H1 (cell line): ENCODE data around the gene ODC1. TPM values are rescaled to one million over a fixed set of nuclear protein-coding genes. Genes with fewer than 3 reads are reported as not detected.

ENCODE experiments used
- CTCF ChIA-PET: fragments of 300-600 bp; sonication (Branson Sonifier 250); formaldehyde crosslinking; loops from one replicate; lab custom pipeline; 2021; ENCODE audit not compliant: partially characterized antibody; lab: Charles Lee
- POLR2A ChIA-PET: fragments of 300-600 bp; sonication (Branson Sonifier 250); formaldehyde crosslinking; loops from one replicate; lab custom pipeline; 2021; ENCODE audit warnings: inconsistent platforms; ENCODE audit not compliant: partially characterized antibody; lab: Charles Lee
- DNase-seq, 2 experiments: peaks; one replicate each; pipeline versions ENCODE4 v3.0.0 to v3.0.0-alpha.2; 2010 to 2022; ENCODE audit warnings: low spot score in 2 of 2, low read depth in 1 of 2, mixed read lengths in 1 of 2
- FAIRE-seq: peaks from 2 replicates; lab custom pipeline; 2011; peaks lifted over from hg19 to GRCh38; lab: Jason Lieb, UNC
- H2AFZ ChIP-seq: 2 replicates; pipeline ENCODE4 v1.8.1; 2012; ENCODE audit warnings: low read length, inconsistent platforms
- H2AK5ac ChIP-seq: 2 replicates; pipeline ENCODE4 v1.6.1; 2013; ENCODE audit warnings: low read depth, low read length
- H2BK120ac ChIP-seq: replicated peaks from 2 replicates; pipeline ENCODE3; 2013; ENCODE audit warnings: low read depth, low read length, inconsistent platforms
- H2BK12ac ChIP-seq: 2 replicates; pipeline ENCODE4 v1.6.1; 2013; ENCODE audit warnings: low read depth, low read length
- H2BK15ac ChIP-seq: 2 replicates; pipeline ENCODE4 v1.6.1; 2013; ENCODE audit warnings: low read length
- H2BK20ac ChIP-seq: 2 replicates; pipeline ENCODE4 v1.6.1; 2013; ENCODE audit warnings: low read length
- H2BK5ac ChIP-seq: 2 replicates; pipeline ENCODE4 v1.6.1; 2013; ENCODE audit warnings: low read depth, low read length
- H3K14ac ChIP-seq: 2 replicates; pipeline ENCODE4 v1.6.1; 2013; ENCODE audit warnings: inconsistent platforms; ENCODE audit not compliant: insufficient read length
- H3K18ac ChIP-seq: 2 replicates; pipeline ENCODE4 v1.6.1; 2013; ENCODE audit warnings: low read length; ENCODE audit errors: extremely low read depth
- H3K23ac ChIP-seq: 2 replicates; pipeline ENCODE4 v1.6.1; 2013; ENCODE audit warnings: inconsistent platforms; ENCODE audit not compliant: insufficient read length
- H3K23me2 ChIP-seq: 2 replicates; pipeline ENCODE4 v1.6.1; 2013; ENCODE audit warnings: low read depth, low read length
- H3K27ac ChIP-seq: 2 replicates; pipeline ENCODE4 v1.6.1; 2011; ENCODE audit warnings: low read depth, low read length, inconsistent platforms
- H3K27me3 ChIP-seq, 4 experiments: replicated peaks in 1 of 4; 1 replicate in 1 of 4; 2 replicates in 3 of 4; pipeline versions ENCODE4 v1.6.1 to v1.8.1; 2011 to 2013; ENCODE audit warnings: low read length in 3 of 4, mild to moderate bottlenecking in 3 of 4, inconsistent platforms in 2 of 4, mixed read lengths in 2 of 4, moderate library complexity in 1 of 4; ENCODE audit not compliant: control insufficient read depth in 3 of 4, insufficient read depth in 3 of 4; ENCODE audit errors: extremely low read depth in 1 of 4
- H3K36me3 ChIP-seq, 4 experiments: 2 replicates each; pipeline versions ENCODE4 v1.6.1 to v1.8.1; 2011 to 2013; ENCODE audit warnings: mild to moderate bottlenecking in 4 of 4, low read length in 3 of 4, moderate library complexity in 2 of 4, control low read depth in 1 of 4, inconsistent platforms in 1 of 4; ENCODE audit not compliant: insufficient read depth in 4 of 4, control insufficient read depth in 2 of 4
- H3K4ac ChIP-seq: replicated peaks from 2 replicates; pipeline ENCODE3; 2013; ENCODE audit warnings: low read length, low read depth, mixed read lengths, inconsistent platforms; ENCODE audit not compliant: insufficient read length
- H3K4me1 ChIP-seq, 4 experiments: replicated peaks in 1 of 4; 1 replicate in 1 of 4; 2 replicates in 3 of 4; pipeline versions ENCODE4 v1.6.1 to v1.8.1; 2011 to 2013; ENCODE audit warnings: low read length in 3 of 4, inconsistent platforms in 2 of 4, mixed read lengths in 1 of 4; ENCODE audit not compliant: insufficient read depth in 4 of 4, control insufficient read depth in 3 of 4
- H3K4me2 ChIP-seq, 2 experiments: 2 replicates each; pipeline versions ENCODE4 v1.6.1 to v1.8.1; 2011 to 2013; ENCODE audit warnings: low read depth in 2 of 2, low read length in 2 of 2, control low read depth in 1 of 2, inconsistent platforms in 1 of 2, mild to moderate bottlenecking in 1 of 2; ENCODE audit not compliant: insufficient read depth in 1 of 2
- H3K4me3 ChIP-seq, 4 experiments: fragments of 200-600, 300-600 bp in 1 of 4; sonication (generic), shearing (Covaris generic), sonication (Bioruptor Twin) in 1 of 4; 2 replicates each; pipeline versions ENCODE4 v1.5.1 to v1.8.1; 2011 to 2016; ENCODE audit warnings: low read length in 4 of 4, low read depth in 3 of 4, control low read depth in 2 of 4, inconsistent platforms in 2 of 4, mild to moderate bottlenecking in 2 of 4, mixed read lengths in 1 of 4, moderate library complexity in 1 of 4; ENCODE audit not compliant: insufficient read depth in 2 of 4; ENCODE audit errors: extremely low read depth in 1 of 4
- H3K56ac ChIP-seq: replicated peaks from 2 replicates; pipeline ENCODE3; 2013; ENCODE audit warnings: low read depth, mild to moderate bottlenecking, mixed read lengths, low read length, inconsistent platforms; ENCODE audit not compliant: insufficient read length
- H3K79me1 ChIP-seq: 2 replicates; pipeline ENCODE4 v1.6.1; 2013; ENCODE audit warnings: low read depth, low read length, control low read depth
- H3K79me2 ChIP-seq, 2 experiments: 2 replicates each; pipeline versions ENCODE4 v1.6.1 to v1.8.1; 2012 to 2013; ENCODE audit warnings: low read length in 2 of 2, mild to moderate bottlenecking in 2 of 2, inconsistent platforms in 1 of 2; ENCODE audit not compliant: insufficient read depth in 2 of 2, control insufficient read depth in 1 of 2
- H3K9ac ChIP-seq, 4 experiments: replicated peaks in 1 of 4; 1 replicate in 1 of 4; 2 replicates in 3 of 4; pipeline versions ENCODE4 v1.6.1 to v1.8.1; 2011 to 2013; ENCODE audit warnings: low read depth in 3 of 4, low read length in 3 of 4, control low read depth in 2 of 4, mild to moderate bottlenecking in 2 of 4, moderate library complexity in 2 of 4, inconsistent platforms in 1 of 4; ENCODE audit errors: extremely low read depth in 1 of 4
- H3K9me3 ChIP-seq, 2 experiments: 2 replicates each; pipeline versions ENCODE4 v1.6.1 to v1.8.1; 2012 to 2013; ENCODE audit warnings: mild to moderate bottlenecking in 2 of 2, moderate library complexity in 2 of 2, control low read depth in 1 of 2, inconsistent platforms in 1 of 2, low read depth in 1 of 2, low read length in 1 of 2, mixed read lengths in 1 of 2; ENCODE audit not compliant: insufficient read depth in 2 of 2
- H4K20me1 ChIP-seq, 2 experiments: replicated peaks in 1 of 2; 2 replicates each; pipeline versions ENCODE3 to v1.8.1; 2011 to 2013; ENCODE audit warnings: inconsistent platforms in 2 of 2, low read length in 2 of 2, mild to moderate bottlenecking in 1 of 2; ENCODE audit not compliant: insufficient read depth in 2 of 2, control insufficient read depth in 1 of 2
- H4K5ac ChIP-seq: 2 replicates; pipeline ENCODE4 v1.6.1; 2013; ENCODE audit warnings: low read length, low read depth, mixed read lengths, inconsistent platforms; ENCODE audit not compliant: insufficient read length
- H4K8ac ChIP-seq: 2 replicates; pipeline ENCODE4 v1.8.0; 2013; ENCODE audit warnings: mild to moderate bottlenecking, moderate library complexity, low read length, inconsistent platforms; ENCODE audit not compliant: insufficient read depth; ENCODE audit errors: extremely low read depth
- H4K91ac ChIP-seq: replicated peaks from 2 replicates; pipeline ENCODE3; 2013; ENCODE audit warnings: low read length, mixed read lengths, inconsistent platforms; ENCODE audit not compliant: insufficient read length
- CTCF ChIP-seq, 3 experiments: IDR thresholded peaks; 1 replicate in 2 of 3; 2 replicates in 1 of 3; pipeline versions ENCODE4 v1.5.1 to v1.6.1; 2011; ENCODE audit warnings: low read length in 3 of 3, mild to moderate bottlenecking in 3 of 3, inconsistent platforms in 2 of 3, low read depth in 1 of 3, moderate library complexity in 1 of 3; ENCODE audit not compliant: insufficient read depth in 1 of 3; ENCODE audit errors: control extremely low read depth in 1 of 3
- RAD21 ChIP-seq, 2 experiments: IDR thresholded peaks in 1 of 2; conservative IDR thresholded peaks in 1 of 2; 2 replicates each; pipeline ENCODE4 v1.6.1; 2011; ENCODE audit warnings: low read depth in 2 of 2, low read length in 2 of 2, improper control_type of control experiment in 1 of 2, inconsistent platforms in 1 of 2, mild to moderate bottlenecking in 1 of 2, moderate library complexity in 1 of 2
- RFX5 ChIP-seq: IDR thresholded peaks from 2 replicates; pipeline ENCODE4 v1.6.1; 2011; ENCODE audit warnings: low read depth, low read length, improper control_type of control experiment, borderline replicate concordance
- TAF1 ChIP-seq: IDR thresholded peaks from 2 replicates; pipeline ENCODE4 v1.6.1; 2011; ENCODE audit warnings: mild to moderate bottlenecking, low read depth, low read length
- WGBS, 2 experiments: shearing (Covaris generic) in 1 of 2; methylation state at CpG; one replicate each; pipeline versions ENCODE4 v1.1.6 to v1.1.7; 2013 to 2015; ENCODE audit warnings: low lambda C conversion rate in 2 of 2, mixed read lengths in 2 of 2, inconsistent platforms in 1 of 2, low coverage in 1 of 2, missing lambda C conversion rate in 1 of 2; ENCODE audit not compliant: insufficient replicate concordance in 2 of 2, insufficient coverage in 1 of 2, insufficient read length in 1 of 2; ENCODE audit errors: extremely low coverage in 1 of 2, missing lambda C conversion rate in 1 of 2; 5-methylcytosine and 5-hydroxymethylcytosine counted together
- polyA plus RNA-seq, 7 experiments: library from polyadenylated mRNA; depleted of rRNA in 3 of 7; stranded (reverse) in 5 of 7; unstranded in 2 of 7; fragments of >200 nt in 5 of 7; fragments of 200-250 nt in 2 of 7; gene quantifications; 1 replicate in 5 of 7; 2 replicates in 1 of 7; 4 replicates in 1 of 7; pipeline versions ENCODE4 v1.2.1 to v1.2.3, GENCODE V29; 2011 to 2013; ENCODE audit warnings: missing spikeins in 2 of 7, mixed read lengths in 2 of 7
- total RNA-seq: library from RNA; stranded (reverse); fragmentation: NEBNext Ultra II Directional; extraction: Animal tissue kit (Norgen Biotek cat#: 25700); gene quantifications from 2 replicates; pipeline ENCODE4 v1.2.1, GENCODE V29; 2021

ODC1 gene
- total and polyA plus RNA-seq, 2 of the 8 experiments (the other 6 are each of a cell fraction or from before 2014, with no cell fraction given) = 57.2 to 76.7 TPM

GRCh38 chr2:10467401-10467800, 19.3 kb upstream of the ODC1 start:
- no peak overlapping the region for H3K9ac ChIP-seq

More at GRCh38 chr2:10467401-10467800, 19.3 kb upstream of the ODC1 start:
- H2BK5ac ChIP-seq = no peak overlapping the region
- no peaks in the 10 kb centered on the region for H3K79me2 ChIP-seq
- no peak overlapping the region for H3K56ac ChIP-seq
- TF ChIP-seq CTCF (IDR thresholded peaks at IDR 0.05; ENCODE audit: control extremely low read depth in 1 of 3, insufficient read depth in 1 of 3, low read depth in 1 of 3, low read length in 3 of 3) = peak in 2 of 3 experiments; percentile 6 to 27; a peak in 1 of 4 replicates
- no peak for TF ChIP-seq TAF1
- no peak for TF ChIP-seq RFX5
- TF ChIP-seq RAD21 (IDR thresholded peaks at IDR 0.05 in 1 of 2, conservative IDR thresholded peaks at IDR 0.05 in 1 of 2; ENCODE audit: low read depth in 2 of 2, low read length in 2 of 2) = peak in 1 of 2 experiments; percentile 48; a peak in 3 of 4 replicates
- CTCF ChIA-PET = interaction anchor here (0.6 to 1.4 kb wide), 6 partner anchors 14 to 517 kb away, joined by 3 to 5 read pairs (median 4); no protein-coding TSS in a partner anchor
- no peaks in the 10 kb centered on the region for H3K79me1 ChIP-seq
- no peak overlapping the region for H2BK120ac ChIP-seq
- H2AK5ac ChIP-seq = no peak overlapping the region
- no peak overlapping the region for H3K4me3 ChIP-seq
- no peak for DNase-seq
- H3K27ac ChIP-seq = no peak overlapping the region
- H3K27me3 ChIP-seq = 0 out of 7 replicates have a peak, but pooled peaks cover 0 to 2% (median 0%) of the 10 kb centered on the region in 4 experiments
- H4K5ac ChIP-seq = no peak overlapping the region
- no peak for FAIRE-seq
- no peak overlapping the region for H4K8ac ChIP-seq
- no peaks in the 10 kb centered on the region for H3K36me3 ChIP-seq
- no peak overlapping the region for H2AFZ ChIP-seq
- H3K14ac ChIP-seq = no peak overlapping the region
- H3K4me2 ChIP-seq = no peak overlapping the region
- H3K9me3 ChIP-seq = no peaks in the 10 kb centered on the region
- H4K20me1 ChIP-seq = no peaks in the 10 kb centered on the region
- WGBS, 2 experiments = 81% methylated on average over 10 of the region's 15 CpGs; no CpG with 5 or more reads in 1 of the 2 experiments
- H3K23me2 ChIP-seq = no peaks in the 10 kb centered on the region
- H2BK20ac ChIP-seq = no peak overlapping the region
- no peaks in the 10 kb centered on the region for H3K4me1 ChIP-seq
- H3K4ac ChIP-seq = no peak overlapping the region
- H3K23ac ChIP-seq = no peak overlapping the region
- no peak overlapping the region for H3K18ac ChIP-seq
- H2BK12ac ChIP-seq = no peak overlapping the region
- no peak overlapping the region for H4K91ac ChIP-seq
- POLR2A ChIA-PET = no interaction called here
- no peak overlapping the region for H2BK15ac ChIP-seq
